ENCODE results near the gene RASAL2. TPM values are rescaled to one million over a fixed set of nuclear protein-coding genes. Genes with fewer than 3 reads are reported as not detected.

RASAL2 gene
- total and polyA plus RNA-seq, 2 of the 13 experiments (the other 11 are each of a cell fraction or from before 2014, with no cell fraction given), result 5.4 to 5.9 TPM

- DNase-seq (ENCODE audit: low spot score), result no peak
Measured at GRCh38 chr1:178487070-178487615, 393.2 kb downstream of the RASAL2 start.

DNA sequence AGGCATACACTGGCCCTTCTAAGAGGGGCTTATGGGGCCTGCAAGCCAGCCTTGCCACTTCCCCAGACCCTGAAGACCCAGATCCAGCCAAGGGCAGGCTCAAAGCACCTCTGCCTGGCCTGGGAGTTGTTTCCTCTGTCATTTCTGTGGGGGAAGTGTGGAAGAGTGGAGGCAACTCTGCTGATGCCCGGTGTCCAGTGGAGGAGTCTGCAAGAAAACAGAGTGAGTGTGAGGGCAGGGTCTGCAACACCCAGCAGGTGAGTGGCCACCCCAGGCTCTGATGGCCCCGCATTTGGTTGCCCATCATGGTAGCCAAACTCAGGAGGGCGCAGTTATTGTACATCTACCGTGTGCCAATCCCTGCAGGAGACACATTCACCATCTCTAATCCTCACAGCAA is 394.5 kb downstream of the RASAL2 start:
- H3K9me3 ChIP-seq (ENCODE audit: low read length), result no peaks in the 10 kb centered on the region
- ChIA-PET POLR2A (no interaction called here), CTCF (ENCODE audit: low intra/inter-chr PET ratio, low total read pairs) (no interaction called here)
- FAIRE-seq (no peak), ATAC-seq (no peak), DNase-seq (ENCODE audit: low spot score) (no peak)
- no peaks in the 10 kb centered on the region for H3K79me2 ChIP-seq (ENCODE audit: insufficient read depth, low read length)
- H3K27me3 ChIP-seq (ENCODE audit: control insufficient read depth in 1 of 2, insufficient read depth in 2 of 2, low read length in 2 of 2), result peaks cover 4 to 27% of the 10 kb centered on the region in 2 experiments; a peak in 4 of 5 replicates
- no peak overlapping the region for H3K9ac ChIP-seq (ENCODE audit: insufficient read depth, low read depth, low read length)
- H3K36me3 ChIP-seq (replicated peaks in 1 of 2; ENCODE audit: control insufficient read depth in 1 of 2, insufficient read depth in 2 of 2, low read length in 2 of 2), result no peaks in the 10 kb centered on the region
- H3K4me3 ChIP-seq (replicated peaks in 1 of 3; ENCODE audit: insufficient read depth in 1 of 3, low read depth in 2 of 3, low read length in 3 of 3), result no peak overlapping the region
- peaks cover 13% of the 10 kb centered on the region for H3K4me1 ChIP-seq (ENCODE audit: insufficient read depth, low read length)
- no peaks in the 10 kb centered on the region for H4K20me1 ChIP-seq (ENCODE audit: insufficient read depth, low read length)
- in situ Hi-C loops (cut with HindIII; ENCODE audit: extremely low pct_ligation_motif_present, low pct_unique_long_range_greater_than_20kb) (no loop called here), intact Hi-C loops (cut with micrococcal nuclease; ENCODE audit: unreplicated experiment) (no loop called here)
- BruUV-seq (replicated peaks), result no TSS peak
- WGBS (ENCODE audit: low lambda C conversion rate), result 66% methylated on average over 4 of the region's 4 CpGs
- H3K4me2 ChIP-seq (ENCODE audit: low read depth, low read length), result no peak overlapping the region
- H3K27ac ChIP-seq (ENCODE audit: extremely low read length, insufficient read depth, low read length), result no peak overlapping the region
- H2AFZ ChIP-seq (ENCODE audit: low read length), result no peak overlapping the region
- TF ChIP-seq ZNF343 (CRISPR knock-in tag; IDR thresholded peaks at IDR 0.05), result no peak
- TF ChIP-seq MTA1 (CRISPR knock-in tag; IDR thresholded peaks at IDR 0.05; ENCODE audit: borderline replicate concordance), result no peak
- no peak for TF ChIP-seq RFXAP (CRISPR knock-in tag; IDR thresholded peaks at IDR 0.05; ENCODE audit: borderline replicate concordance)
- TF ChIP-seq ZNF264 (CRISPR knock-in tag; IDR thresholded peaks at IDR 0.05), result no peak
- TF ChIP-seq ZSCAN20 (CRISPR knock-in tag; IDR thresholded peaks at IDR 0.05; ENCODE audit: borderline replicate concordance), result no peak
- TF ChIP-seq KLF13 (CRISPR knock-in tag; IDR thresholded peaks at IDR 0.05), result no peak
- TF ChIP-seq ZNF230 (CRISPR knock-in tag; IDR thresholded peaks at IDR 0.05), result no peak
- TF ChIP-seq SRF (IDR thresholded peaks at IDR 0.05; ENCODE audit: low read depth, low read length), result no peak
- no peak for TF ChIP-seq ZNF746 (CRISPR knock-in tag; IDR thresholded peaks at IDR 0.05)
- no peak for TF ChIP-seq NBN (conservative IDR thresholded peaks at IDR 0.05)
- TF ChIP-seq ATRX (CRISPR knock-in tag; IDR thresholded peaks at IDR 0.05; ENCODE audit: borderline replicate concordance), result no peak
- no peak for TF ChIP-seq SYNCRIP (IDR thresholded peaks at IDR 0.05; ENCODE audit: insufficient read depth, low read depth, low read length)

More at GRCh38 chr1:178487070-178487615, 393.2 kb downstream of the RASAL2 start:
- no peak overlapping the region for H2AFZ ChIP-seq (ENCODE audit: low read length)
- no peaks in the 10 kb centered on the region for H3K36me3 ChIP-seq (replicated peaks in 1 of 2; ENCODE audit: control insufficient read depth in 1 of 2, insufficient read depth in 2 of 2, low read length in 2 of 2)
- no peak overlapping the region for H3K9ac ChIP-seq (ENCODE audit: insufficient read depth, low read depth, low read length)
- peak overlapping the region; percentile 4; the same call in 1 of the 2 replicates for H3K4me2 ChIP-seq (ENCODE audit: low read depth, low read length)
- no peak overlapping the region for H3K4me3 ChIP-seq (replicated peaks in 1 of 3; ENCODE audit: insufficient read depth in 1 of 3, low read depth in 2 of 3, low read length in 3 of 3)
- FAIRE-seq (no peak), ATAC-seq (peak; percentile 39)
- POLR2A ChIA-PET, result no interaction called here
- intact Hi-C loops (cut with micrococcal nuclease; ENCODE audit: unreplicated experiment) (no loop called here), in situ Hi-C loops (cut with HindIII; ENCODE audit: extremely low pct_ligation_motif_present, low pct_unique_long_range_greater_than_20kb) (no loop called here)
- H3K9me3 ChIP-seq (ENCODE audit: low read length), result no peaks in the 10 kb centered on the region
- TF ChIP-seq ZNF333 (CRISPR knock-in tag; IDR thresholded peaks at IDR 0.05; ENCODE audit: borderline replicate concordance), result no peak
- no peak for TF ChIP-seq SMAD1 (CRISPR knock-in tag; IDR thresholded peaks at IDR 0.05; ENCODE audit: borderline replicate concordance, low read depth)
- no peak for TF ChIP-seq ZFP41 (CRISPR knock-in tag; IDR thresholded peaks at IDR 0.05; ENCODE audit: borderline replicate concordance)
- TF ChIP-seq ZNF605 (CRISPR knock-in tag; IDR thresholded peaks at IDR 0.05), result no peak
- TF ChIP-seq, protein P1, sequence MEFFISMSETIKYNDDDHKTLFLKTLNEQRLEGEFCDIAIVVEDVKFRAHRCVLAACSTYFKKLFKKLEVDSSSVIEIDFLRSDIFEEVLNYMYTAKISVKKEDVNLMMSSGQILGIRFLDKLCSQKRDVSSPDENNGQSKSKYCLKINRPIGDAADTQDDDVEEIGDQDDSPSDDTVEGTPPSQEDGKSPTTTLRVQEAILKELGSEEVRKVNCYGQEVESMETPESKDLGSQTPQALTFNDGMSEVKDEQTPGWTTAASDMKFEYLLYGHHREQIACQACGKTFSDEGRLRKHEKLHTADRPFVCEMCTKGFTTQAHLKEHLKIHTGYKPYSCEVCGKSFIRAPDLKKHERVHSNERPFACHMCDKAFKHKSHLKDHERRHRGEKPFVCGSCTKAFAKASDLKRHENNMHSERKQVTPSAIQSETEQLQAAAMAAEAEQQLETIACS (CRISPR knock-in tag; IDR thresholded peaks at IDR 0.05), result no peak
- TF ChIP-seq MXI1 (IDR thresholded peaks at IDR 0.05; ENCODE audit: borderline replicate concordance, low read depth, low read length), result no peak
- TF ChIP-seq ZNF414 (CRISPR knock-in tag; IDR thresholded peaks at IDR 0.05), result no peak
- CTCF ChIA-PET (ENCODE audit: low intra/inter-chr PET ratio, low total read pairs), result no interaction called here
- peaks cover 0 to 19% of the 10 kb centered on the region in 2 experiments; a peak in 2 of 5 replicates for H3K27me3 ChIP-seq (ENCODE audit: control insufficient read depth in 1 of 2, insufficient read depth in 2 of 2, low read length in 2 of 2)
- H3K27ac ChIP-seq (ENCODE audit: extremely low read length, insufficient read depth, low read length), result no peak overlapping the region
- peaks cover 13% of the 10 kb centered on the region for H3K4me1 ChIP-seq (ENCODE audit: insufficient read depth, low read length)
- H4K20me1 ChIP-seq (ENCODE audit: insufficient read depth, low read length), result no peaks in the 10 kb centered on the region
- 77% methylated on average over 10 of the region's 20 CpGs for WGBS (ENCODE audit: low lambda C conversion rate)
- BruUV-seq (replicated peaks), result no TSS peak
- H3K79me2 ChIP-seq (ENCODE audit: insufficient read depth, low read length), result no peaks in the 10 kb centered on the region

All from HepG2 (cell line).